HCT116 (cell line): ENCODE data around the gene ANXA10.

Experiments used
- CEBPB ChIP-seq: IDR thresholded peaks from 2 replicates; pipeline ENCODE4 v1.6.1; 2012; ENCODE audit warnings: low read depth
- CTCF ChIP-seq, 3 experiments: fragments of 200-600 bp in 1 of 3; sonication (generic) in 1 of 3; IDR thresholded peaks in 2 of 3; conservative IDR thresholded peaks in 1 of 3; 2 replicates each; pipeline ENCODE4 v1.5.1; 2012 to 2017; ENCODE audit warnings: low read depth in 2 of 3, low read length in 2 of 3, antibody characterized with exemption in 1 of 3, borderline replicate concordance in 1 of 3, control low read depth in 1 of 3, mild to moderate bottlenecking in 1 of 3, mixed read lengths in 1 of 3, mixed run types in 1 of 3, moderate library complexity in 1 of 3; ENCODE audit not compliant: insufficient read depth in 1 of 3
- EZH2 ChIP-seq: fragments of 200-600 bp; sonication (generic); IDR thresholded peaks from 2 replicates; pipeline ENCODE4 v1.6.1; 2017; ENCODE audit warnings: antibody characterized with exemption, mixed run types
- EZH2phosphoT487 ChIP-seq: fragments of 200-600 bp; IDR thresholded peaks from 2 replicates; pipeline ENCODE4 v1.6.1; 2018; ENCODE audit warnings: antibody characterized with exemption, borderline replicate concordance
- POLR2A ChIP-seq: IDR thresholded peaks from 2 replicates; pipeline ENCODE4 v1.7.0; 2011; ENCODE audit warnings: borderline replicate concordance; ENCODE audit not compliant: insufficient read depth, insufficient read length; ENCODE audit errors: extremely low read depth
- POLR2AphosphoS5 ChIP-seq: IDR thresholded peaks from 2 replicates; pipeline ENCODE4 v1.6.1; 2011; ENCODE audit warnings: mild to moderate bottlenecking, low read depth, low read length, moderate library complexity
- ZNF274 ChIP-seq: fragments of 200-500 bp; sonication (Bioruptor generic); IDR thresholded peaks from 2 replicates; pipeline ENCODE4 v1.6.1; 2014; ENCODE audit warnings: mild to moderate bottlenecking, low read depth, low read length, inconsistent platforms

- TF ChIP-seq EZH2phosphoT487 (no peak), CTCF (IDR thresholded peaks at IDR 0.05 in 2 of 3, conservative IDR thresholded peaks at IDR 0.05 in 1 of 3; ENCODE audit: borderline replicate concordance in 1 of 3, insufficient read depth in 1 of 3, low read depth in 2 of 3, low read length in 2 of 3) (no peak), POLR2A (no peak), ZNF274 (no peak), CEBPB (no peak), EZH2 (no peak), POLR2AphosphoS5 (no peak)
Measured at GRCh38 chr4:168128601-168129000, 36.3 kb downstream of the ANXA10 start.
